ENCODE results near the gene TMEM94.
"Not testable (repeated sequence)": the region's sequence is repeated elsewhere in the genome, so short reads cannot be mapped to it uniquely, and the experiment has no call there.

TMEM94 gene

DNA sequence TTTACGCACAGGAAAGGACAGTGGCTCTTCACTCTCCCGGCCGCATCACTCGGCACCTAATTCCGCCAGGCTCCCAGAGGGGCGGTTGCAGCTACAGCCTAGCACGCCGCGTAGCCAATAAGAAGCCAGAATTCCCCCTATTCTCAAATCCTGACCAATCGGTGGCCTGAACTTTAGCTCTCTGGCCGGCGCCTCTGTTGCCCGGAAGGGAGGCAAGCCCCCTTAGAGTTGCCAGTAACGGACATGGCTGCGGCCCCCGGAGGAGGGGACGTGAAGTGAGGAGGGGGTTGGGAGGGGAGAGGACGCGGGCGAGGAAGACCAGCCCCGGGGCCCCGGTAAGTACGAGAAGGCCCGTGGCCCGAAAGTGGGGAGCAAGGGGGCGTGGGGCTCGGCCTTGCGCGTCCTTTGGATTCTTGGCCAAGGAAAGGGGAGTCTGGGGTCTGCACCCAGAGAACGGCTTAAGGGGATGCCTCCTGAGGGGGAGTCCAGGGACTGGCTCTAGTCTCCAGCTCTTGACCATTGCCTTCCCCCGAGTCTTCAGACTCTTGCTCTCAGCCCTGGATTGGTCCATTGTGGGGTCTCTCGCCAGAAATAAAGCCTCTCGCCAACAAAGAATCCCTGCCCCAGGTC lies at the start of gene TMEM94:
Gene TMEM94 (plus strand): TSS at position 219 of the 630 bp plus-strand sequence. CDS start 15,271 bp downstream, outside the sequence.
- peak; percentile 75 to 82 for DNase-seq (ENCODE audit: low read depth in 2 of 2, low spot score in 1 of 2)

DNA sequence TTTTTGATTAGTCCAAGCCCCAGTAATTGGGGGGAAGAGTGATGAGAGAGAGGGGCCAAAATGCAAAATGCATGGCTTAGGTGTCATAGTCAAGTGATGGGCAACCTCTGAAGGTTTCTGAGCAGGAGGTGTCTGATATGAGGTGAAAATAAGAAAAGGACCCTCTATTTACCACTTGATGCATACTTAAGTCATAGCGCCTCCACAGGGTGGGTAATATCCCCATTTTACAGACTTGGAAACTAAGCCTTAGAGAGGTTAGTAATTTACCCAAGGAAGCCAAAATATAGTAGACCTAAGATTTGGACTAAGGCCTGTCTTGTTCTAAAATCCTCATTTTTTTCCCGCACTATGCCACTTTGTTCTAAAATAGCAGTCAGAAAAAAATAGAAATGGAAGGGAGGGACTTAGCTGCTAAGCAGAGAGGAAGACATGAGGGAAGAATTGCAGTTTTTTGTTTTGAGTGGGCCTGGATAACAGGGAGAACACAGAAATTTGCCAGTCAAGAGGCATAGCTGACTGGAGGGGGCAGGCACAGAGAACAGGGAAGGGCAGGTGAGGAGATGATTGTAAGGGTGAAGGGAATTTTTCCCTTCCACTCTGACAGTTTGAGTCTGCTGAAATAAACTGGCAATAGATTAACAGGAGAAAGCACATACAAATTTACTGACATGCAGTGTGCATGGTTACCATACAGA lies 48.6 kb upstream of the TMEM94 start:
- DNase-seq (ENCODE audit: low read depth in 2 of 2, low spot score in 1 of 2): no peak

DNA sequence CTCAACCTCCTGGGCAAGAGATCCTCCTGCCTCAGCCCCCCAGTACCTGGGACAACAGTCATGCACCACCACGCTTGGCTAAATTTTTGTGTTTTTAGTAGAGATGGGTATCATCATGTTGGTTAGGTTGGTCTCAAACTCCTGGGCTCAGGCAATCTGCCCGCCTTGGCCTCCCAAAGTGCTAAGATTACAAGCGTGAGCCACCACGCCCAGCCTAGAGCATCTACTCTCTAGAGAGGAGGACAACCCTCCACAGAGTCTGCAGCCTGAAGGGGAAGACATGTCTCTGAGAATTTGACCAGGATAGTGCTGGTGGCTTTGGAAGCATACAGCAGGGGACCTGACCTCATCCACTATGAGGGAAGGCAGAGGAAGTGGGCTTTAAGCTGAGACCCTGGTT lies 46.3 kb upstream of the TMEM94 start:
- DNase-seq (ENCODE audit: low read depth in 2 of 2, low spot score in 1 of 2): no peak

DNA sequence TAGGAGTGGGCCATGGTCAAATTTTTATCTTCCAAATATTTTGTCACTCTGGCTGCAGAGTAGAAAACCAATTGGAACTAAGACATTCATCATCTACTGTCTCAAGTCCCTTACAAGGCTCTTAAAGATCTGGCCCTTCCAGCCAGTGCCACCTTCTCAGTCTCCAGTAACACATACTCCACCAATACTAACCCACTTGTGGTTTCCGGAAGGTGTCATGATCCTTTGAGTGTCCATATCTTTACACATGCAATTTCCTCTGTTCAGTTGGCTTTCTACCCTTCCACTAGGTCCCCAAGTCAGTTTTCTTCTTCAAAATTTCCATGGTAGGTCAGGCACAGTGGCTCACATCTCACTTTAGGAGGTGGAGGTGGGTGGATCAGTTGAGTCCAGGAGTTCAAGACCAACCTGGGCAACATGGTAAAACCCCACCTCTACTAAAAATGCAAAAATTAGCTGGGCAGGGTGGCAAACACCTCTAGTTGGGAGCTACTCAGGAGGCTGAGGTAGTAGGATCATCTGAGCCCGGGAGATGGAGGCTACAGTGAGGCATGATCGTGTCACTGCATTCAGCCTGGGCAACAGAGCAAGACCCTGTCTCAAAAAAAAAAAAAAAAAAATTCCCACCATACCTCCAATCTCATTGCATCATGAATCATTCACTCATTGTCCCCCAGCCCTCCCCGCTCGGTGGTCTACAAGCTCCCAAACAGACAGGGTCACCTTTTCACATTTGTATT lies 44.9 kb upstream of the TMEM94 start:
- no peak for DNase-seq (ENCODE audit: low read depth in 2 of 2, low spot score in 1 of 2)

DNA sequence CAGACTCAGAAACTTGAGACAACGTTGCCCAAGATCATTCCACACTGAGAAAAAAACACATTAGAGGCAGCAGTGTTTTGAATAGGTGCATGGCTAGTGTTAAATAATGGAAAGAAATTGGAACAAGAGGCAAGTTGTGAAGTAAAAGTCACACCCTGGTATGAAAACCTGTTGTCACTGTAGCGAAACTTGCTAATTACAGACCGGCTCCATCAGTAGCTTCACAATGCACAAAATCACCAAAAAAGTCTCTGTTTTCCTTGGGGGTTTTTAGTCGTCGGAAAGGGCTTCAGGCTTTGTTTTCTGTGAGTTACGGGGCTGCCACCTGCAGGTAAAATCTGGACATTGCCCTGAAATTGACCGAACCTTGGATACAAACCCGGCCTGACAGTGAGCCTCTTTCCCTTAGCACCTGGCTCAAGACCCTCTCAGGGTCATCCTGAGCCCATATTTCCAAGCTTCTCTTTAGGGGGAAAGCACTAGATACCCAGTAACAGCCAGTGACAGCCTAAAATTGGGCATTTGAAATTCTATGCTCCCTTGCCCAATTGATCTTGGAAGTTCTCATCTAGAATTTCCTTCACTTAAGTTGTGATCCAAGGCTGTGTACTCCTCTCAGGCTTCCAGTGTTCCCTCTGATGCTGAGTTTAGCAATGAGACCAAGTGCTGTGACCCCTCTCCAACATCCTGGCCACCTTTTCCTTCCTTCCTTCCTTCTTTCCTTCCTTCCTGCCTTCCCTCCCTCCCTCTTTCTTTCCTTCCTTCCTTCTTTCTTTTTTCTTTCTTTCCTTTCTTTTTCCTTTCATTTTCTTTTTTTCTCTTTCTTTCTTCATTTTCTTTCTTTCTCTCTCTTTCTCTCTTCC lies 43.7 kb upstream of the TMEM94 start:
- DNase-seq (ENCODE audit: low read depth in 2 of 2, low spot score in 1 of 2): peak; percentile 37 to 51

DNA sequence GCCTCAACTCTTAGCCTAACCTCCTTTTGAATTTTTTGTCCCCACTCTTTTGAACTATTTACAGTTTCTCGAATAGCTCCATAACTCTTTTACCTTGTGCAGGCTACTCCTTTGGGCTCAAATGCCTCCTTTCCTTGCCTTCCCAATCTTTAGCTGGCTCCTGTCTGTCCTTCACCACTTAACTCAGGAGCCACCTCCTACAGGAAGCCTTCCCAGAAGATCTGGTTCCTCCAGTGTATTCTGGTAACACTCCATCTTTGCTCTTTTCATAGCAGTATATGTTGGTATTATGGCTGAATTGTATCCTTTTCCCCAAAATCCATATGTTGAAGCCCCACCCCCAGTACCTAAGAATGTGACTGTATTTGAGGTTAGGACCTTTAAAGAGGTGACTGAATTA lies 41.9 kb upstream of the TMEM94 start:
- DNase-seq (ENCODE audit: low read depth in 2 of 2, low spot score in 1 of 2): no peak

DNA sequence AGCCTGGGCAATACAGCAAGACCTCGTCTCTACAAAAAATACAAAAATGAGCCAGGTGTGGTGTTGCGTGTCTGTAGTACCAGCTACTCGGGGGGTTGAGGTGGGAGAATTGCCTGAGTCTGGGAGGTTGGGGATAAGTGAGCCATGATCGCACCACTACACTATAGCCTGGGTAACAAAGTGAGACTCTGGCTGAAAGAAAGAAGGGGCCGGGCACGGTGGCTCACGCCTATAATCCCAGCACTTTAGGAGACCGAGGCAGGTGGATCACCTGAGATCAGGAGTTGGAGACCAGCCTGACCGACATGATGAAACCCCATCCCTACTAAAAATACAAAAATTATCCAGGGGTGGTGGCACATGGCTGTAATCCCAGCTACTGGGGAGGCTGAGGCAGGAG lies 40.4 kb upstream of the TMEM94 start:
- no peak for DNase-seq (ENCODE audit: low read depth in 2 of 2, low spot score in 1 of 2)

DNA sequence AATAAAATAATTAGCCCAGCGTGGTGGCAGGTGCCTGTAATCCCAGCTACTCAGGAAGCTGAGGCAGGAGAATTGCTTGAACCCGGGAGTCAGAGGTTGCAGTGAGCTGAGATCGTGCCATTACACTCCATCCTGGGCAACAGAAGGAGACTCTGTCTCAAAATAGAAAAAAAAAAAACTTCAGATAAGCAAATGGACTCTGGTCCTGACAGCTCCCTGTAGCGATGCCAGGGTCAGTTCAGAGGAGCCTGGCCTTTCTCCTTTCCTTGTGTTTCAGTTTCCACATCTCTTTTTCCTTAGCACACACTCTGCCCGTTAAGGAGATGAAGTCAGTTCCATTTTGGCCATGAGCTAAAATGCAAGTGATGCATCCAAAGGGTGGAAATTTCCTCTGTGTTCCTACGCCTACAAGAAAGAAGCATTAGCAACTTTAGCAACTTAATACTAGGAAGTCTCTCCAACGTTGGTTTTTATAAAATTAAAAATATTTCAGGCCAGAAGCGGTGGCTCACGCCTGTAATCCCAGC lies 39.3 kb upstream of the TMEM94 start:
- no peak for DNase-seq (ENCODE audit: low read depth in 2 of 2, low spot score in 1 of 2)

DNA sequence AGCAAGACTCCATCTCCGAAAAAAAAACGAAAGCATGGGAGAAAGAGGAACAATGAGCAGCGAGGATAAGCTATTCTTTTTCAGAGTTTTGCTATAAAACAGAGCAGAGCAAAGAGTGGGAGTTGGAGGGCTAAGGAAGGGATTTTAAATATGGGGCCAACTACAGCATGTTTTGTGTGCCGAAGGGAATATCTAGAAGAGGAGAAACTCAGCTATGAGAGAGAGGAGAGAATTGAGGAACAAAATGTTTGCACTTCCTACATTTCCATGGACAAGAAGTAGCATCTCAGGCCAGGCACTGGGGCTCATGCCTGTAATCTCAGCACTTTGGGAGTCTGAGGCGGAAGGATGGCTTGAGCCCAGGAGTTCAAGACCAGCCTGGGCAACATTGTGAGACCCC lies 37.9 kb upstream of the TMEM94 start:
- no peak for DNase-seq (ENCODE audit: low read depth in 2 of 2, low spot score in 1 of 2)

DNA sequence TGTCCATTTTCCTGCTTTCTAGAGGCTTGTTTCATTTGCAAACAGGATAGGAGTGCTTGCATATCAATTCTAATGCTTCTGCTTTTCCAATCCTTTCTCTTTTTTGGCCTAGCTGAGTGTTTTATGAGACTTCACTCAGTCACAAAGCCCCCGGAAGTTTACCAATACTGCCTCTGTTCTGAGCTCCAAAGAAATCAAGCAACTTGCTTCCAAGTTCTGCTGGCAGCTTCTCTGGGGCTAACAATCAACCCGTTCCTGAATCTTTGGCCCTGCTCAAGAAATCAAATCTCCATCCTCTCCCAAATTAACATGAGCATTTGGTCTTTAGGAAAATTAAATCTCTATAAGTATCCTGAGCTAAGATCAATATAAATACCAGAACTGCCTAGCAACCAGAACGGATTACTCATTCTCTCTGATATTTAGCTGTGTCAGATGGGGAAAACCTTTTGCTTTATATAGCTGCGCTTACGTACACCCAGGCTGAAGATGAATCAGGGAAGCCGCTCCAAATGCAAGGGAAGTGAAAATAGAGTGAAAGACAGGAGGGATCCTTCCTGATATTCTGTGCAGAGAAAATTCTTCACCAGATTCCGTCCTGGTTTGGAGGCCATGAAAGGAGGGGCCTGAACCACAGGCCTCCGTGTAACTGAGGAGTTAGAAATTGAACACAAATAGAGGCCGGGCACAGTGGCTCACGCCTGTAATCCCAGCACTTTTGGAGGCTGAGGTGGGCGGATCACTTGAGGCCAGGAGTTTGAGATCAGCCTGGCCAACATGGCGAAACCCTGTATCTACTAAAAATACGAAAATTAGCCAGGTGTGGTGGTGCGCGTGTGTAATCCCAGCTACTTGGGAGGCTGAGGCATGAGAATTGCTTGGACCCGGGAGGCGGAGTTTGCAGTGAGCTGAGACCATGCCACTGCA lies 27.6 kb upstream of the TMEM94 start:
- DNase-seq (ENCODE audit: low read depth in 2 of 2, low spot score in 1 of 2): no peak

DNA sequence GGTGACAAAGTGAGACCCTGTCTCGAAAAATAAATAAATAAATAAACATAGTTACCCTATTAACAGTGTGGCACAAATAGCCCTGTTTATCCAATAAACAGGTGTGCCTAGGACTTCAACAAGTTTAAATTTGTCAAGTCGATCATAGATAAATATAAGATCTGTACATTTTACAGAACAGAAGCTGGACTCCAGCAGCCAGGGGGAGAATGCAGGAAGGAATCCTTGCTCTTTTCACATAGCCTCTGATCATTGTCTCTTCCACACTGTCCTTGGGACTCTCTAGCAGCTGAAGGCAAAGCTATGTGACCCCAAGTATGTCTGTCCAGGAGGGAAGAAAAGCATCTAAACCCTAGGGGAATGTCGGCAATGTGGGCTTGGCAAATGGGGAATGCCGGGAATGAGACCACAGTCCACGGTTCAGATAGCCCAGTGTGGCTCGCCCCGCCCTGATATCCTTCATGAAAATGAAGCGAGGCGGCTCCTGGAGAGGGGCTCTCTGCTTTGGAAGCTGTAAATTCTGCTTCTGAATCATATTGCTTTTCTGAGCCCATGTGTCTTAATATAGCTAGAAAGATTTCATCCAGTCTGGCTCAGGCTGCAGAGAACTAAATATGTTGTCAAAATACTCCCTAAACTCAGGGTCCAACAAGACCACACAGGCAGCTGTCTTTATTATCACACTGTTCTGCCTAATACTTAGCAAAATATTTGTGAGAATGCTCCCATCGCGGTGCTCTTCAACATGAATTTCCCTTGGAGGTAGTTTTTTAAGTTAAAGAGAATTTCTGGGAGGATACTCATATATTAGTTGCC lies 26.1 kb upstream of the TMEM94 start:
- no peak for DNase-seq (ENCODE audit: low read depth in 2 of 2, low spot score in 1 of 2)

DNA sequence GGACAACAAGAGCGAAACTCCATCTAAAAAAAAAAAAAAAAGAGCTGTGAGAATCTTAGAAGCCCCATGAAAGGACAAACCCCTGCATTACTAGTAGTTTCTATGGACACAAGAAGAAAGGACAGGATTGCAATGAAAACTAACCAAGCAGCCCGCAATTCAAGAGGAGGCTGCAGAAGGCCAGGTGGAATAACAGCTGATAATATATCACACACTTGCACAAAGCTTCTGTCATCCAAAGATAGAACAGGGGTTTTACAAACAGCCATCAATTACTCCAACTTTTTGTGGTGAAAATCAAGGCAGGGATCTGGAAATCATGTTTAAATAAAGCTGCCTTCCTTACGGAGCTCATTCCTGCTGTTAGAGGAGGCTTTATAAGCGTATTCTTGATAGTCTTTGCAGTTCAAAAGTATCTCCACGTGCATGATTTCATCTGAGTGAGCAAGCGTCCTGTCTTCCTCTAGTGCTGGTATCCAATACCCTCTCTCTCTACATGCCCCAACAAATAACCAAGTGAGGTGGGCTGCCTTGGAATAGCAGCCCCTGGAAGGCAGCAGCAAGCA lies 23.1 kb upstream of the TMEM94 start:
- DNase-seq (ENCODE audit: low read depth in 2 of 2, low spot score in 1 of 2): no peak

DNA sequence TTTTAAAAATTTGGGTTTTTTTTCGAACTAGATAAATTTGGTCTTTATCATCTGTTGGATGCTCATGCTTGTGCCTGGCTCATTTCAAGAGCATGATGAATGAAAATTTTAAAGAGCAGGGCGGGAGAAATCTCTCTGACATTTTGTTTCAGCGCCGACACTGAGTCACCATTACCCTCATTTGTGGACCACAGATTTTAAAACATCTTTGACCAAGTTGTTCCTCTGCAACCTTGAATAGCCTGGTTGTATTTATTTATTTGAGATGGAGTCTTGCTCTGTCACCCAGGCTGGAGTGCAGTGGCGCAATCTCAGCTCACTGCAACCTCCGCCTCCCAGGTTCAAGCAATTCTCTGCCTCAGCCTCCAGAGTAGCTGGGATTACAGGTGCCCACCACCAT lies 22.0 kb upstream of the TMEM94 start:
- DNase-seq (ENCODE audit: low read depth in 2 of 2, low spot score in 1 of 2): not testable (repeated sequence)

DNA sequence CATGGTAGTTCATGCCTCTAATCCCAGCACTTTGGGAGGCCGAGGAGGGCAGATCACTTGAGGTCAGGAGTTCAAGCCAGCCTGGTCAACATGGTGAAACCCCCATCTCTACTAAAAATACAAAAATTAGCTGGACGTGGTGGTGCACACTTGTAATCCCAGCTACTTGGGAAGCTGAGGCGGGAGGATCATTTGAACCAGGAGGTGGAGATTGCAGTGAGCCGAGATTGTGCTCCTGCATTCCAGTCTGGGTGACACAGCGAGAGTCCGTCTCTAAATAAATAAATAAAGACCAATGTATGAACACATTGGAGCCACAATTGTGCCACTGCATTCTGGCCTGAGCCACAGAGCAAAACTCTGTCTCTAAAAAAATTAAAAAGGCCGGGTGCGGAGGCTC lies 19.0 kb upstream of the TMEM94 start:
- DNase-seq (ENCODE audit: low read depth in 2 of 2, low spot score in 1 of 2): not testable (repeated sequence)

DNA sequence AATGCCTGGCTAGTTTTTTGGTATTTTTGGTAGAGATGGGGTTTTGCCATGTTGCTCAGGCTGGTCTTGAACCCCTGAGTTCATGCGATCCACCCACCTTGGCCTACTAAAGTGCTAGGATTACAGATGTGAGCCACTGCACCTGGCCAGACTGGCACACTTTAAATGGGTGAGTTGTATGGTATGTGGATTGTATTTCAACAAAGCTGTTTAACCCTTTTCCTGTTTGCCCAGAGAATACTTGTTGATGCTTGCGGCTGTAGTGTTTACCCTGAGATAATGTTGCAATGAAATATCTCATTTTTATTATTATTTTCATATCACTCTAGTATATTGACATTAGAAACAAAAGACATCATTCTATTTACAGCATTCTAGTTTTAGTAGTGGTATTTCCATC lies 17.1 kb upstream of the TMEM94 start:
- no peak for DNase-seq (ENCODE audit: low read depth in 2 of 2, low spot score in 1 of 2)

DNA sequence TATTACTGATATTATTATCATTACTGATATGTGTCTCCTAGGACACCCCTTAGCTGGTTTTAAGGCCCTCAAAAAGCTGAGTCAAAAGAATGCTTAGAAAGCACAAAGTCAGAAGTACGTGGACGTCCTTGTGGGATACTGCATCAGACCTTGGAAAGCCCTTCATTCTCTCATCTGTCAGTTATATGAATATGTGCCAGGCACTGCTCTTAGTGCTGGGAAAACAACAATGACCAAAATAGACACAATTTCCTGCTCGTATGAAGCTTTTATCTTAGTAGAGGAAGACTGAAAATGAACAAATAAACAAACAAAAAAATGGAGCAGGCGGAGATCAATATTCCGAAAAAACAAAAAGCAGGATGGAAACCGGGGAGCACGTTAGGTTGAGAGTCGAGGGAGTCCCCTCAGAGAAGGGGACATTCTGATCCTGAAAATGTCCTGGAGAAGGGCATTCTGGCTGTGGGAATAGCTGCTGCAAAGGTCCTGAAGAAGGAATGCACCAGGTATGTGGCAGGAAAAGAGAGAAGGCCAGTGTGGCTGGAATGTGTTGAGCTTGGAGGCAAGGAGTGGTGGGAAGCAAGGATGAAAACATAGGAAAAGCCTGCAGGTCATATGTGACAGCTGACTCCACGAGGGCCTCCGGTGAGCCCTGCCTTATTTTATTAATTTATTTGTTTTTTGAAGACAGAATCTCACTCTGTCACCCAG lies 15.5 kb upstream of the TMEM94 start:
- no peak for DNase-seq (ENCODE audit: low read depth in 2 of 2, low spot score in 1 of 2)

DNA sequence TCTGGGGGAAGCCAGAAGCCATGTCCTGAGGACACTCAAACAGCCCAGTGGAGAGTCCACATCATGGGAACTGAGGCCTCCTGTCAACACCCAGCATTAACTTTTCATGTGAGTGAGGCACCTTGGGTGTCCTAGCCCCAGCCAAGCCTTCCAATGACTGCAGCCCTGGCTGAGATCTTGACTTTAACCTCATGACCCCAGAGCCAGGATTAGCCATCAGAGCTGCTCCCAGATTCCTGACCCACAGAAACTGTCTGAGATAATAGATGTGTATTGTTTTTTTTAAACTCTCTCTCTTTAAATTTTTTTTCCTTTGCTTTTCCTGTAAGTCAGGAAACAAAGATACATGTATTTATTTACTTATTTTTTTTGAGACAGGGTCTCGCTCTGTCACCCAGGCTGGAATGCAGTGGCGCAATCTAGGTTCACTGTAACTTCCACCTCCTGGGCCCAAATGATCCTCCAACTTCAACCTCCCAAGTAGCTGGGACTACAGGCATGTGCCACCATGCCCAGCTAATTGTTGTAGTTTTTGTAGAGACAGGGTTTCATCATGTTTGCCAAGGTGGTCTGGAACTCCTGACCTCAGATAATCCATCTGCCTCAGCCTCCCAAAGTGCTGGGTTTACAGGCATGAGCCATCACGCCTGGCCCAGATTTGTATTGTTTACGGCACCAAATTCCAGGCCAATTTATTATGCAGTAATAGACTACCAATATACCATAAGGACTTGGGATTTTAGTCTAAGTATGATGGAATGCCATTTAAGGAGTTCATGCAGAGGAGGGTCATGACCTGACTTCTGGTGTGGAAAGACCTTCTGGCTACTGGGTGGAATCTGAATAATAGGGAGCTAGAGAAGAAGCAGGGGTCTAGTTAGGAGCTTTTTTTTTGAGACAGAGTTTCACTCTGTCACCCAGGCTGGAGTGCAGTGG lies 14.0 kb upstream of the TMEM94 start:
- no peak for DNase-seq (ENCODE audit: low read depth in 2 of 2, low spot score in 1 of 2)
